GF-D8 (cell line): ENCODE measurements around the gene MICAL3.
"Not testable (repeated sequence)": the region's sequence is repeated elsewhere in the genome, so short reads cannot be mapped to it uniquely, and the experiment has no call there.

Experiments used
- DNase-seq: peaks from one replicate; lab custom pipeline; 2025; lab: John Stamatoyannopoulos, UW

MICAL3 gene

DNA sequence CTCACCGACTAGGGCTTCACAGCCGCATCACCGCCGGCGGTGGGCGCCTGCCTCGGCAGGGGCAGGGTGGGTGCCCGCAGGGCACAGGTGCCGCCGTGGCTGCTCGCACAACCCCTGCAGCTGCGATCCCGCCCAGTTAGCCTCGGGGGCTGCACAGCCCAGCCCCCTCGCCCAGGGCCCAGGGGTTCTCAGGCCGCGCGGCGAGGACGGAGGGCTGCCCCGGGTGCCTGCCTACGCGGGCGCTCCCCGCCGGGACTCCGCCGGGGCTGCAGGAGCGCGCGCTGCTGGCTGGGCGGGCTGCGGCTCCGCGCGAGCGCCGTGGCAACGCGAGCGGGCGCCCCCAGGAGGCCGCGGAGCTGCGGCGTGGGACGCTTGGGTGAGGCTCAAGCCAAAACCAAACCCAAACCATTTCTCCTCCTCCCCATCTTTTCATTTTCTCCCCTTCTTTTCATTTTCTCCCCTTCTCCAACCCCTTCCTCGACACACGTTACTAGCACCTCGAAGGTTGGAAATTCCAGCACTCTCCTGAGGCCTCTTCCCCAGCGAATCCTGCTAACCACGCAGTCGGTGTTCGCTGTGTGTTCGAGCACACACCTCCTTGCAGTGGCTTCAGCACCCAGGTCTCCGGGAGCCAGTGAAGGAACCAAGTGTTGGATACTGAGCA lies at the start of gene MICAL3:
Gene MICAL3 (minus strand): TSS at position 286 of the 664 bp plus-strand sequence. CDS start 117,749 bp downstream, outside the sequence.
- no peak for DNase-seq

DNA sequence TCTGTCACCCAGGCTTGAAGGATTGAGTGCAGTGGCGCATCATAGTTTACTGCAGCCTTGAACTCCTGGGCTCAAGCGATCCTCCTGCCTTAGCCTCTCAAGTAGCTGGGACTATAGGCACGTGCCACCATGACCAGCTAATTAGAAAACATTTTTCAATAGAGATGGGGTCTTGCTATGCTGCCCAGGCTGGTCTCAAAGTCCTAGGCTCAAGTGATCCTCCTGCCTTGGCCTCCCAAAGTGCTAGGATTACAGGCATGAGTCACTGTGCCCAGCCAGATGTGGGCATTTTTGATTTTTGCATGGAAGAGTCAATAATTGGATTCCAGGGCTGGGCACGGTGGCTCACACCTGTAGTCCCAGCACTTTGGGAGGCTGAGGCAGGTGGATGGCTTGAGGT lies 49.6 kb upstream of the MICAL3 start:
- not testable (repeated sequence) for DNase-seq

GRCh38 chr22:18073467-18073866 lies 49.1 kb upstream of the MICAL3 start:
- DNase-seq, result no peak

- DNase-seq, result no peak
These were observed 47.6 kb upstream of the MICAL3 start for GRCh38 chr22:18071968-18072310.

DNA sequence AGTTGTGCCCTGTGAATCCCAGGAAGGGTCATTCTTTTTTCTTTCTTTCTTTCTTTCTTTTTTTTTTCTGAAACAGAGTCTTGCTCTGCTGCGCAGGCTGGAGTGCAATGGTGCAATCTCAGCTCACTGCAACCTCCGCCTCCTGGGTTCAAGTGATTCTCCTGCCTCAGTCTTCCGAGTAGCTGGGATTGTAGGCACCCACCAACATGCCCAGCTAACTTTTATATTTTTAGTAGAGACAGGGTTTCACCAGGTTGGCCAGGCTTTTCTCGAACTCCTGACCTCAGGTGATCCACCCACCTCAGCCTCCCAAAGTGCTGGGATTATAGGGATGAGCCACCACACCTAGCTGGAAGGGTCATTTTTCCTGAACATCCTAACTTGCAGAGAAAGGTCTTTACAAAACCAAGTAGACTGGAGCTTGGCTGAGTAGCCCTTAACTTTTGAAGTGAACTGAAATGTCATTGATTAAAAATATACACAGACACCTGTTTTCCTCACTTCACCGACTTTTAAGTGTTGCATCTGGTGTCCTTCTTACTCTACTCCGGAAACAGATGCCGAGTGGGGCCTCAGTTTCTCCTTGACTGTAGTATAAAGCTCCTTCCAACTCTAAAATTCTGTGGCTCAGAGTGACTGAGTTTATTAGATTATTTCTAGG lies 47.1 kb upstream of the MICAL3 start:
- not testable (repeated sequence) for DNase-seq

DNA sequence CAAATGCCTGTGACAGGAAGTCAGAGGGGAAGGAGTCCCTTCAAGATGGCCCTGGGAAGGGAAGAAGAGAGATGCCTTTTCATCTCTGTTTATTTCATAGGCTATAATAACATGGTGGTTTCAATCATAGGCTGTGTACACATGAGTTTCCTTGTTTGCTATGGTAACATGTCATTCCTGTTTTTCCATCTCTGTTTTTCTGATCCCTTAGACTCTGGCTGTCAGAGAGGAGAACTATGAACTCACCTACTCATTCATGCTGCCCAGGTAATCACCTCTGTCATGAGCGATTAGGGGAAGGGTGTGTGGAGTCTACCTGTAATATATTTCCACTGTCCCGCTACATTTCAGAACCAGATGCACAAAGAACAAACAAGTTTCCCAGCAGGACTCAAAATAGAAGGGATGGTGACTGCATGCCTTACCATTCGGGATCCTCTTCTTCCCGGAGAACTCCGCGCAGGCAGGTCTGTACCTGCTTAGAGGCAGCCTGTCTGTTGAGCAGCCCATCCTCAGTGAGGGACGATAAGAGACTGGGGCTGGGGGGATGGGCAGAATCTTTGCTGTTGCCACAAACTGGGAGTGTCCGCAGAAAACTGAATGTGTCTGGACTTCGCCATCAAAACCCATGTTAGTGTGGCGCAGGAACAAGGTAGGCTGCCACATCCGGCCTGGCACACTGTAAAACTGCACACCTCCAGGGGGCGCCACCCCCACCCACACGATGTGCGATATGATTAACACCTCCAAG lies 46.4 kb upstream of the MICAL3 start:
- DNase-seq, result no peak

- DNase-seq, result no peak
These were observed 45.7 kb upstream of the MICAL3 start for GRCh38 chr22:18070041-18070440.

DNA sequence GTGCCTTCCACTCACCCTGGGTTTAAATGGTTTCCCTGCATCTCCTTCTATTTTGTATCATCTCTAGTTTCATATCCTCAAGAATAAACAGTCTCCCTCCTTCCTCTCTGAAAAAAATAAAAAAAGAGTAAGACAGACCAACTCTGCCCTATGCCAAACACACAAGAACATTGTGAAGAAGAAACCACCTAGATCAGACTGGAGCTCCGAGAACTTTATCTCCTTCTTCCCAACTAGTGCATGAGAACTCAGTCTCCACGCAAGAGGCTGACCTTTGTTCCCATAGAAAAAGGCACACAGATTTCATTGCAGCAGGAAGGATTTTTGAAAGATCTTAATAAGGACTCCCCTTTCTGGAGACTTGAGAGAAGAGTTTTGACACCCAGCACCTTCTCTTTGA lies 44.7 kb upstream of the MICAL3 start:
- DNase-seq, result no peak

DNA sequence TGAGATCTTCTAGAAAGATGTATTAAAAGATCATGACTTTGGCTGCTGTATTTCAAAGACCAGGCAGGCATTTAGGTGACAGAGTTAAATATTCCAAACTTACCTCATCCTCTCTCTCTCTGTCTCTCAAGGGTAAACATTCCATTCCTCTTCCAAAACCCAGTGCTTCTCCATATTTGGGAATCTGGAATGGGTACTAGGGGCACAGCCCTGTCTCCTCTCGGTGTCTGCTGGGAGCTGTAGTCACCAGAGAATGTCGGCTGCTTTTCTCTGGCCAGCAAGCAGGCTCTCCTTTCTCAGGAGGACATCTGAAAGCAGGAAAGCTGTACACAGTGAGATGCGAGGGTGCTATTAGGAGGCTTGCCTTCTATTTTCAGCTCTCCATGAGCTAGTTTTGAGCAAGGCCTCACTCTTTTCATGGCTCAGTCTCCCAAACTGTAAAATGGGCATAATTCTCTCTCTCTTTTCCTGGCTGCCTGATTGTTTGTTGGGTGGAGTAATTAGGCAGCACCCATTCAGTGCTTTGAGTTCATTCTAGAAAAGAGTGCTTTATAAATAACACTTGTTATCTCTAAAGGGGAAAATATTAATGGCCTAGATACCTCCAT lies 44.1 kb upstream of the MICAL3 start:
- DNase-seq, result no peak

- no peak for DNase-seq
These were observed 43.4 kb upstream of the MICAL3 start for GRCh38 chr22:18067548-18068341.

DNA sequence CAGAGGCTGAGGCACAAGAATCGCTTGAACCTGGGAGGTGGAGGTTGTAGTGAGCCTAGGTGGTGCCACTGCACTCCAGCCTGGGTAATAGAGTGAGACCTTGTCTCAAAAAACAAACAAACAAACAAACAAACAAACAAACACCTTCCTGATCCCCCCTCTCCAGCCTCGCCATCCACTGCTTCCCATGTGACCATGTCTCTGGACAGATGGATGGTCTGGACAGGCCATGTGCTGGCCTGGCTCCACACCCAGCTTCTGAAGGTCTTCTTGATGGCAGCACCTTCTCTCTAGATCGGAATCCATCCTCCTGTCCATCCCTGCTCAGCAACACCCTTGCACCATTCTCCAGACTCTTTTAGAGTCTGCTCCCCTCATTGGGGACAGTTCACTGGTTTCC lies 42.8 kb upstream of the MICAL3 start:
- DNase-seq, result no peak

- no peak for DNase-seq
These were observed 42.0 kb upstream of the MICAL3 start for GRCh38 chr22:18066181-18066859.

- DNase-seq, result no peak
These were observed 40.9 kb upstream of the MICAL3 start for GRCh38 chr22:18065256-18065655.

- no peak for DNase-seq
These were observed 40.3 kb upstream of the MICAL3 start for GRCh38 chr22:18064636-18065035.

GRCh38 chr22:18063715-18064114 lies 39.4 kb upstream of the MICAL3 start:
- DNase-seq, result not testable (repeated sequence)

DNA sequence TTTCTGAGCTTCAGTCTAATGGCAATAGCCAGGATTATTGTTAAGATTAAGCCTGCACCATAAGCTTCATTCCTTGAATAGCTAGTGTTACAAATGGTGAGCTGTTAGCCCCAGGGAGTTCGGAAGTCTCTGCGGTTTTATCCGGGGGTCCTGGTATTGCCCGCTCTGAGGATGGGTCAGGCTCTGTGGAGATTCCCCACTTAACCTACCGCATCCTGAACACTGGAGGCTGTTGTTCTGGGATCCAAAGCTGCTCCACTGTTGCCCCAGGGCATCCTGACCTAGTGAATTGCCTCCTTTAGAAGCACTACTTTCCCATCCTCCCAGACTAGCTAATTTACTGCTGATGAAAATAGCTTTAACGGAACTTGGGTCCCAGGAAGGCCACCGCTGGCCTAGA lies 38.9 kb upstream of the MICAL3 start:
- DNase-seq, result no peak

DNA sequence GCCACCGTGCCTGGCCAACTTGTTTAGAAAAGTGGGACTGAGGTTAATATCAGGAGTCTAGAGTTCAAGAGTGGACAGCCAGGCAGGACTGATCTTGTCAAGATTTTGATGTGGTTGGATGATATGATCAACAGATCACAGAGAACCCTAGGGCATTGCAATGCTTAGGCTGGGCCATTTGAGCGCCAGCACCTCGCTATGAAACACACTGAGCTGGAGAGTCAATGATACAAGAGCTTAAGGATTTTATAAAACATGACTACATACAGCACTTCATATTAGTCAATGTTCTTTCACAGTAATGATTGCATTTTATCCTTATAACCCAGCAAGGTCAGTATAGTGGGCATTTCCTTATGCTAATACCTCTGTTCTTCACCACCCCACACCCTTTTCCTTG lies 38.1 kb upstream of the MICAL3 start:
- no peak for DNase-seq

DNA sequence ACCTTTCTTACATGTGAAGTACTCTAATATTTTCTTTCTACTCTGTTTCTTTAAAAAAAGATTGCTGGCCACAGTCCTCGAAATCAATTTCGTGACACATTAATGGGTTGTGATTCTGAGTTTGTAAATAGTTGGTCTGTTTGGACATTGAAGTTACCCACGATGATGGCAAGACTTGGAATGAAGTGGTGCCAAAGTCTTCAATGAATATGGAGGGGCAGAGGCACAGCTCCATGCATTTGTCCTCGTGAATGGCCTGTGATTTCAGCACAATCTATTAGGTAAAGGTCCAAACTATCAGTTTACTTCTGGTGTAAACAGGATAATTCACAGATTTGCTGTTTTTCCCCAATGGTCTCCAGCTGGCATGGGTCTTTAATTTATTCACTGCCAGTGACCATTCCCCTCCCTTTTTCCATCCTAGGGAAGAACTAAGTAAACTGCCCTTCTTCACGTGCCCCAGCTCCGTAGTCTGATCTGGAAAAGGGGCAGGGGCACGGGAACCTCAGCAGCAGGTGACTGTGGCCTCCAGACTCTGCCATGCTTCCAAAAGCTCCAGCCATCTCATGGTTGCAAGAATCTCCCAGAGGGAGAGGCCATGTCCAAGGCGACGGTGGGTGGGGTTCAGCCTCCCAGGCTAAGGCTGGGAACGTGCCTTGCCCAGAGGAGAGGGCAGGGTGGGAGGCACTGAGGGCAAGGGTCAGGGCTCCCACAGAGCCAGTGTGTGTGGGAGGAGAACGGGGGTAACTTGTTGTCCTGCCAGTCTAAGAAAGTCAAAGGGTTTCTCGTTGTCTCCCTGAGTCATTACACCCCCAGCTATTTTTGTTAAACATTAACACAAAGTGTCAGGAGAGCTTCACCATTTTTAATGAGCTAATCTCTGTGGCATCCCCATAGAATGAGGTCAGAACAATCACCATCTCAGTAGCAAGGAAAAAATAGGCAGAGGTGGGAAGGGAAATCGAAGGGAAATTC lies 36.6 kb upstream of the MICAL3 start:
- DNase-seq, result no peak

GRCh38 chr22:18059991-18060390 lies 35.6 kb upstream of the MICAL3 start:
- DNase-seq, result no peak

- no peak for DNase-seq
These were observed 35.1 kb upstream of the MICAL3 start for GRCh38 chr22:18059473-18059872.
